SU-DHL-6 (cell line): ENCODE data around the gene CSTB.

Experiments
- H2AFZ ChIP-seq: fragments of 200-600 bp; sonication (generic); 2 replicates; pipeline ENCODE4 v1.6.1; 2014; ENCODE audit warnings: low read depth, mild to moderate bottlenecking, moderate library complexity, mixed read lengths, antibody characterized with exemption, low read length; ENCODE audit not compliant: severe bottlenecking
- H3F3A ChIP-seq: fragments of 200-600 bp; shearing (Covaris generic); 2 replicates; pipeline ENCODE4 v1.6.0; 2016; ENCODE audit warnings: antibody characterized with exemption, mild to moderate bottlenecking; ENCODE audit not compliant: insufficient read depth
- H3K27ac ChIP-seq: fragments of 200-600 bp; sonication (generic); 2 replicates; pipeline ENCODE4 v1.5.1; 2016; ENCODE audit warnings: low read depth, mild to moderate bottlenecking, low read length, moderate library complexity, mixed read lengths
- H3K27me3 ChIP-seq: fragments of 200-600 bp; sonication (generic), shearing (Covaris generic); 2 replicates; pipeline ENCODE4 v1.6.0; 2014; ENCODE audit warnings: mild to moderate bottlenecking, low read length
- H3K36me3 ChIP-seq: fragments of 200-600 bp; sonication (generic); 2 replicates; pipeline ENCODE4 v1.6.1; 2014; ENCODE audit warnings: mild to moderate bottlenecking, low read length, mixed read lengths
- H3K4me2 ChIP-seq: fragments of 300-600, 200-600 bp; shearing (Covaris generic), sonication (generic); 2 replicates; pipeline ENCODE4 v1.6.0; 2014; ENCODE audit warnings: low read length, low read depth, mild to moderate bottlenecking; ENCODE audit not compliant: poor library complexity, severe bottlenecking
- H3K4me3 ChIP-seq: fragments of 200-600 bp; sonication (generic); 2 replicates; pipeline ENCODE4 v1.5.1; 2014; ENCODE audit warnings: antibody characterized with exemption, low read length, mild to moderate bottlenecking, mixed read lengths; ENCODE audit not compliant: insufficient read depth, poor library complexity, severe bottlenecking
- H3K79me2 ChIP-seq: fragments of 200-600 bp; sonication (generic); 2 replicates; pipeline ENCODE4 v1.6.1; 2014; ENCODE audit warnings: mild to moderate bottlenecking, low read length, moderate library complexity; ENCODE audit not compliant: insufficient read depth
- H3K9ac ChIP-seq: fragments of 200-600 bp; sonication (generic); 2 replicates; pipeline ENCODE4 v1.7.0; 2014; ENCODE audit warnings: mild to moderate bottlenecking, low read length
- H3K9me2 ChIP-seq: fragments of 200-600 bp; sonication (generic); replicated peaks from 2 replicates; pipeline ENCODE4 v1.6.1; 2014; ENCODE audit warnings: low read length; ENCODE audit not compliant: insufficient read depth
- H3K9me3 ChIP-seq: fragments of 200-600 bp; sonication (generic); 2 replicates; pipeline ENCODE4 v1.6.1; 2014; ENCODE audit warnings: low read length, mixed read lengths; ENCODE audit not compliant: insufficient read depth
- H4K20me1 ChIP-seq: fragments of 200-600 bp; sonication (generic); 2 replicates; pipeline ENCODE4 v1.6.1; 2014; ENCODE audit warnings: low read depth, mild to moderate bottlenecking, antibody characterized with exemption, low read length, moderate library complexity, mixed read lengths
- CTCF ChIP-seq: fragments of 200-600 bp; sonication (generic); IDR thresholded peaks from one replicate; pipeline ENCODE4 v1.5.1; 2017; ENCODE audit warnings: antibody characterized with exemption, mild to moderate bottlenecking, low read length, moderate library complexity; ENCODE audit not compliant: insufficient read depth, poor library complexity, severe bottlenecking
- EZH2phosphoT487 ChIP-seq: fragments of 200-600 bp; sonication (generic), shearing (Covaris generic); conservative IDR thresholded peaks from 2 replicates; pipeline ENCODE4 v1.6.1; 2018; ENCODE audit warnings: mild to moderate bottlenecking, antibody characterized with exemption, low read length, moderate library complexity, mixed read lengths

CSTB gene

GRCh38 chr21:43812957-43813655 lies 37.0 kb upstream of the CSTB start:
- no peak overlapping the region for H3K4me2 ChIP-seq

GRCh38 chr21:43812139-43812821 lies 36.2 kb upstream of the CSTB start:
- no peak overlapping the region for H3K4me3 ChIP-seq
- H2AFZ ChIP-seq = no peak overlapping the region
- H3K4me2 ChIP-seq = no peak overlapping the region

More at GRCh38 chr21:43812957-43813655, 37.0 kb upstream of the CSTB start:
- TF ChIP-seq EZH2phosphoT487 (no peak), CTCF (no peak)
- Histone ChIP-seq H3K9me3 (no peaks in the 10 kb centered on the region), H3K9me2 (no peaks in the 10 kb centered on the region), H4K20me1 (no peaks in the 10 kb centered on the region), H3K36me3 (no peaks in the 10 kb centered on the region), H3K27ac (no peak overlapping the region), H3K9ac (no peak overlapping the region), H3K27me3 (no peaks in the 10 kb centered on the region), H2AFZ (no peak overlapping the region), H3K4me3 (no peak overlapping the region), H3F3A (no peaks in the 10 kb centered on the region), H3K79me2 (no peaks in the 10 kb centered on the region)

GRCh38 chr21:43811262-43812105 lies 35.4 kb upstream of the CSTB start:
- Histone ChIP-seq H3K9me2 (no peaks in the 10 kb centered on the region), H3K4me2 (no peak overlapping the region), H3K4me3 (no peak overlapping the region), H4K20me1 (no peaks in the 10 kb centered on the region), H3K79me2 (no peaks in the 10 kb centered on the region), H3F3A (no peaks in the 10 kb centered on the region), H3K9me3 (no peaks in the 10 kb centered on the region), H3K9ac (no peak overlapping the region), H3K36me3 (no peaks in the 10 kb centered on the region), H3K27ac (no peak overlapping the region), H2AFZ (no peak overlapping the region), H3K27me3 (no peaks in the 10 kb centered on the region)
- TF ChIP-seq EZH2phosphoT487 = no peak
- no peak for TF ChIP-seq CTCF

More at GRCh38 chr21:43812139-43812821, 36.2 kb upstream of the CSTB start:
- no peak for TF ChIP-seq EZH2phosphoT487
- TF ChIP-seq CTCF = no peak
- Histone ChIP-seq H3K9ac (no peak overlapping the region), H3K27ac (no peak overlapping the region), H3K9me2 (no peaks in the 10 kb centered on the region), H4K20me1 (no peaks in the 10 kb centered on the region), H3K27me3 (no peaks in the 10 kb centered on the region), H3K79me2 (no peaks in the 10 kb centered on the region), H3K36me3 (no peaks in the 10 kb centered on the region), H3F3A (no peaks in the 10 kb centered on the region), H3K9me3 (no peaks in the 10 kb centered on the region)
